ENCODE measurements around the gene PRKG1. TPM values are rescaled to one million over a fixed set of nuclear protein-coding genes. Genes with fewer than 3 reads are reported as not detected.
A peak's percentile ranks its signal among the peaks of the same experiment; 100 is the strongest.

Gene PRKG1
- total and polyA plus RNA-seq, 2 experiments from 2014 or later = 18.2 to 21.1 TPM

- no peak overlapping the region for H2AFZ ChIP-seq
- Mint-ChIP-seq H3K27me3 (ENCODE audit: insufficient read depth, low read depth, poor library complexity) (peaks cover 6% of the 10 kb centered on the region), H3K4me3 (no peak overlapping the region), H3K36me3 (ENCODE audit: low read depth) (peaks cover 41% of the 10 kb centered on the region), H3K27ac (peak overlapping the region; percentile 14; the same call in 1 of the 2 replicates), H3K9me3 (peaks cover 38% of the 10 kb centered on the region), H3K4me1 (peaks cover 34% of the 10 kb centered on the region)
- peaks cover 4% of the 10 kb centered on the region for H3K36me3 ChIP-seq (ENCODE audit: insufficient read depth)
- no peaks in the 10 kb centered on the region for H3K27me3 ChIP-seq (ENCODE audit: insufficient read depth)
- peak overlapping the region; percentile 33; the same call in 1 of the 2 replicates for H3K27ac ChIP-seq (ENCODE audit: low read depth)
- peak overlapping the region; percentile 48; the same call in 1 of the 2 replicates for H3K4me2 ChIP-seq
- ATAC-seq (peak; percentile 76), DNase-seq (ENCODE audit: low spot score) (peak; percentile 40)
- no peaks in the 10 kb centered on the region for H4K20me1 ChIP-seq (replicated peaks; ENCODE audit: insufficient read depth)
- H3K4me3 ChIP-seq = peak overlapping the region; percentile 6; the same call in 1 of the 2 replicates
- no peaks in the 10 kb centered on the region for H3K79me2 ChIP-seq (replicated peaks; ENCODE audit: insufficient read depth)
- TF ChIP-seq ZNF462 (CRISPR knock-in tag; IDR thresholded peaks at IDR 0.05) = no peak
- no peak for TF ChIP-seq EZH2 (IDR thresholded peaks at IDR 0.05; ENCODE audit: low read depth, unreplicated experiment)
- no peak for TF ChIP-seq ETS1 (IDR thresholded peaks at IDR 0.05)
- TF ChIP-seq CREB1 (CRISPR knock-in tag; IDR thresholded peaks at IDR 0.05; ENCODE audit: low read depth) = no peak
- TF ChIP-seq CTCF (conservative IDR thresholded peaks at IDR 0.05; ENCODE audit: low read depth in 2 of 2) = no peak
- TF ChIP-seq ZNF114 (CRISPR knock-in tag; IDR thresholded peaks at IDR 0.05) = no peak
- TF ChIP-seq REST (IDR thresholded peaks at IDR 0.05; ENCODE audit: unreplicated experiment) = no peak
- no peak for TF ChIP-seq POLR2AphosphoS5 (IDR thresholded peaks at IDR 0.05; ENCODE audit: low read depth)
- TF ChIP-seq STAT1 (IDR thresholded peaks at IDR 0.05; ENCODE audit: unreplicated experiment) = no peak
- TF ChIP-seq ZNF331 (CRISPR knock-in tag; IDR thresholded peaks at IDR 0.05; ENCODE audit: low read depth) = no peak
- no peak for TF ChIP-seq JUNB (IDR thresholded peaks at IDR 0.05; ENCODE audit: unreplicated experiment)
- TF ChIP-seq NANOG (IDR thresholded peaks at IDR 0.05; ENCODE audit: borderline replicate concordance) = no peak
- no peaks in the 10 kb centered on the region for H3K9me2 ChIP-seq (ENCODE audit: insufficient read depth)
- no peaks in the 10 kb centered on the region for H3F3A ChIP-seq (replicated peaks; ENCODE audit: low read depth)
- peaks cover 21% of the 10 kb centered on the region for H3K4me1 ChIP-seq (ENCODE audit: insufficient read depth)
Observed at GRCh38 chr10:52019077-52019555, 944.8 kb downstream of the PRKG1 start.

All from GM23338 (cell line).